Measurements from ENCODE around the gene ATXN7L3.

Gene ATXN7L3

GRCh38 chr17:44221862-44222111 is 22.1 kb upstream of the ATXN7L3 start:
- DNase-seq: no peak
- TF ChIP-seq POLR2A (IDR thresholded peaks at IDR 0.05; ENCODE audit: low read length) (peak; percentile 95), GATA1 (IDR thresholded peaks at IDR 0.05; ENCODE audit: low read depth, low read length) (no peak)

- TF ChIP-seq GATA1 (IDR thresholded peaks at IDR 0.05; ENCODE audit: low read depth, low read length) (no peak), POLR2A (IDR thresholded peaks at IDR 0.05; ENCODE audit: low read length) (no peak)
These were observed 21.6 kb upstream of the ATXN7L3 start for GRCh38 chr17:44221084-44221861.

GRCh38 chr17:44220213-44221083 is 20.8 kb upstream of the ATXN7L3 start:
- DNase-seq: peak; percentile 82 to 86
- TF ChIP-seq GATA1 (IDR thresholded peaks at IDR 0.05; ENCODE audit: low read depth, low read length) (no peak), POLR2A (IDR thresholded peaks at IDR 0.05; ENCODE audit: low read length) (no peak)

More at GRCh38 chr17:44221084-44221861, 21.6 kb upstream of the ATXN7L3 start:
- DNase-seq: peak; percentile 89 to 92

- DNase-seq: peak; percentile 77 to 87
- TF ChIP-seq GATA1 (IDR thresholded peaks at IDR 0.05; ENCODE audit: low read depth, low read length) (no peak), POLR2A (IDR thresholded peaks at IDR 0.05; ENCODE audit: low read length) (no peak)
These were observed 20.0 kb upstream of the ATXN7L3 start, which contains the start of gene UBTF for GRCh38 chr17:44219616-44220212. Gene UBTF (minus strand): TSS chr17:44219675. CDS start chr17:44218229, 1,446 bp downstream.

GRCh38 chr17:44219108-44219615 is 19.5 kb upstream of the ATXN7L3 start:
- TF ChIP-seq GATA1 (IDR thresholded peaks at IDR 0.05; ENCODE audit: low read depth, low read length): no peak
- peak; percentile 59 for TF ChIP-seq POLR2A (IDR thresholded peaks at IDR 0.05; ENCODE audit: low read length)
- no peak for DNase-seq

GRCh38 chr17:44218344-44219107 is 18.8 kb upstream of the ATXN7L3 start:
- no peak for TF ChIP-seq GATA1 (IDR thresholded peaks at IDR 0.05; ENCODE audit: low read depth, low read length)
- TF ChIP-seq POLR2A (IDR thresholded peaks at IDR 0.05; ENCODE audit: low read length): no peak
- DNase-seq: peak; percentile 94 to 97

- no peak for DNase-seq
- TF ChIP-seq POLR2A (IDR thresholded peaks at IDR 0.05; ENCODE audit: low read length) (no peak), GATA1 (IDR thresholded peaks at IDR 0.05; ENCODE audit: low read depth, low read length) (no peak)
These were observed 18.2 kb upstream of the ATXN7L3 start for GRCh38 chr17:44217738-44218343.

GRCh38 chr17:44216694-44217093 is 17.0 kb upstream of the ATXN7L3 start:
- DNase-seq: no peak
- TF ChIP-seq POLR2A (IDR thresholded peaks at IDR 0.05; ENCODE audit: low read length): no peak
- TF ChIP-seq GATA1 (IDR thresholded peaks at IDR 0.05; ENCODE audit: low read depth, low read length): no peak

- TF ChIP-seq GATA1 (IDR thresholded peaks at IDR 0.05; ENCODE audit: low read depth, low read length): no peak
- TF ChIP-seq POLR2A (IDR thresholded peaks at IDR 0.05; ENCODE audit: low read length): no peak
- DNase-seq: no peak
These were observed 16.5 kb upstream of the ATXN7L3 start for GRCh38 chr17:44216173-44216572.

- DNase-seq: no peak
- TF ChIP-seq POLR2A (IDR thresholded peaks at IDR 0.05; ENCODE audit: low read length): no peak
- no peak for TF ChIP-seq GATA1 (IDR thresholded peaks at IDR 0.05; ENCODE audit: low read depth, low read length)
These were observed 15.2 kb upstream of the ATXN7L3 start for GRCh38 chr17:44214896-44215295.

GRCh38 chr17:44214230-44214494 is 14.5 kb upstream of the ATXN7L3 start:
- no peak for TF ChIP-seq GATA1 (IDR thresholded peaks at IDR 0.05; ENCODE audit: low read depth, low read length)
- TF ChIP-seq POLR2A (IDR thresholded peaks at IDR 0.05; ENCODE audit: low read length): no peak
- no peak for DNase-seq

- DNase-seq: no peak
- peak; percentile 55 for TF ChIP-seq POLR2A (IDR thresholded peaks at IDR 0.05; ENCODE audit: low read length)
- TF ChIP-seq GATA1 (IDR thresholded peaks at IDR 0.05; ENCODE audit: low read depth, low read length): no peak
These were observed 13.9 kb upstream of the ATXN7L3 start for GRCh38 chr17:44213403-44214229.

Data from erythroblast (primary cell).